ENCODE data around the gene UNC45B. TPM values are rescaled to one million over a fixed set of nuclear protein-coding genes. Genes with fewer than 3 reads are reported as not detected.
"Not testable (repeated sequence)": the region's sequence is repeated elsewhere in the genome, so short reads cannot be mapped to it uniquely, and the experiment has no call there.

UNC45B gene
- total RNA-seq, 1 donor from 2014 or later = 0.77 TPM

GRCh38 chr17:35187481-35187880 is 39.9 kb downstream of the UNC45B start:
- Histone ChIP-seq H3K4me3 (no peak overlapping the region), H3K27me3 (ENCODE audit: low read depth) (no peaks in the 10 kb centered on the region), H3K36me3 (no peaks in the 10 kb centered on the region), H3K27ac (no peak overlapping the region), H3K4me1 (peaks cover 9% of the 10 kb centered on the region), H3K9me3 (no peaks in the 10 kb centered on the region)
- intact Hi-C loops (cut with DNase I) = no loop called here
- DNase-seq = no peak
- no peak for ATAC-seq
- no peak for TF ChIP-seq CTCF (IDR thresholded peaks at IDR 0.05)

DNA sequence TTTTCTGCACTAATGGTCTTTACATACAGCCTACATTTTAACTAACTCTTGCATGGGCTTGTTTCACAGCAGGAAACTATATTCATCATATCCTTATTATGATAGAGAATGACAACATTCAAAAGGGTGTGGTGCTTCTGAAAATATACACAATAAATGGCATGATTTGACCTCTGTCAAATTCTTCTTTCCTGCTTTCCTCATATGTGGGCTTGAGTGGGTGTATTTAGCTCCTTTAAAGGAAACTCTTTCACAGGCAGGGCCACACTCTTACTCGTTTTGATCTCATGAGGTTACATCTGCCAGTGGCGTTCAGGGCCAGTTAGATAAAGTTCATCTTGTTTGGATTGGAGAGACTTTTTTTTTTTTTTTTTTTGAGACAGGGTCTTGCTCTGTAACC is 40.5 kb downstream of the UNC45B start:
- ATAC-seq (peak; percentile 32 to 47), DNase-seq (no peak)

DNA sequence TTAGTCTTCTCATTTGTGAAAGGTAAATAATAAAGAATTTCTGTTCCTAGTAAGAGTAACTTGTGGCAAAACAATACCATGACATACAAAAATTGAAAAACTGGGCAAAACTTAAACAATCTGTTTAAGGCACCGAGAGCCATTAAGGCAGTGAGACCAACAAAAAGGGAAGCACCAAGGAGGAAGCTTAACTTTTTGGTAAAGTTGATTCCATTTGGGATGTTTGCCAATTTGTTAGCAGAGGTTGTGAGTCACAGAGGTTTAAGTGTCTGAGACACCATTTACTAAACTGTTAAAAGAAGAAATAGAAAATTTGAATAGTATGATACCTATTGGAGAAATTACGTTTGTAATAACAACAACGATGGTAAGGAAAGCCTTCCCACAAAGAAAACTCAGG is 41.7 kb downstream of the UNC45B start:
- H3K27ac ChIP-seq = no peak overlapping the region
- intact Hi-C loops (cut with DNase I) = no loop called here
- no peaks in the 10 kb centered on the region for H3K9me3 ChIP-seq
- no peaks in the 10 kb centered on the region for H3K36me3 ChIP-seq
- H3K4me3 ChIP-seq = no peak overlapping the region
- DNase-seq (no peak), ATAC-seq (peak in 1 of 2 donors; percentile 42)
- TF ChIP-seq CTCF (IDR thresholded peaks at IDR 0.05) = no peak
- H3K4me1 ChIP-seq = peaks cover 9% of the 10 kb centered on the region
- no peaks in the 10 kb centered on the region for H3K27me3 ChIP-seq (ENCODE audit: low read depth)

More for the DNA sequence above, 40.5 kb downstream of the UNC45B start:
- peaks cover 9% of the 10 kb centered on the region for H3K4me1 ChIP-seq
- no peak overlapping the region for H3K27ac ChIP-seq
- intact Hi-C loops (cut with DNase I) = no loop called here
- no peaks in the 10 kb centered on the region for H3K36me3 ChIP-seq
- H3K4me3 ChIP-seq = no peak overlapping the region
- no peaks in the 10 kb centered on the region for H3K9me3 ChIP-seq
- TF ChIP-seq CTCF (IDR thresholded peaks at IDR 0.05) = no peak
- no peaks in the 10 kb centered on the region for H3K27me3 ChIP-seq (ENCODE audit: low read depth)

GRCh38 chr17:35191001-35191695 is 43.5 kb downstream of the UNC45B start:
- Histone ChIP-seq H3K27ac (no peak overlapping the region), H3K36me3 (no peaks in the 10 kb centered on the region), H3K27me3 (ENCODE audit: low read depth) (no peaks in the 10 kb centered on the region), H3K9me3 (no peaks in the 10 kb centered on the region), H3K4me3 (no peak overlapping the region), H3K4me1 (peaks cover 9% of the 10 kb centered on the region)
- no peak for TF ChIP-seq CTCF (IDR thresholded peaks at IDR 0.05)
- DNase-seq (no peak), ATAC-seq (no peak)
- intact Hi-C loops (cut with DNase I) = no loop called here

- Histone ChIP-seq H3K9me3 (no peaks in the 10 kb centered on the region), H3K4me1 (peaks cover 9% of the 10 kb centered on the region), H3K4me3 (no peak overlapping the region), H3K36me3 (no peaks in the 10 kb centered on the region), H3K27ac (no peak overlapping the region), H3K27me3 (ENCODE audit: low read depth) (no peaks in the 10 kb centered on the region)
- DNase-seq (no peak), ATAC-seq (no peak)
- TF ChIP-seq CTCF (IDR thresholded peaks at IDR 0.05) = no peak
- intact Hi-C loops (cut with DNase I) = no loop called here
Measured at GRCh38 chr17:35192708-35193107, 45.1 kb downstream of the UNC45B start.

DNA sequence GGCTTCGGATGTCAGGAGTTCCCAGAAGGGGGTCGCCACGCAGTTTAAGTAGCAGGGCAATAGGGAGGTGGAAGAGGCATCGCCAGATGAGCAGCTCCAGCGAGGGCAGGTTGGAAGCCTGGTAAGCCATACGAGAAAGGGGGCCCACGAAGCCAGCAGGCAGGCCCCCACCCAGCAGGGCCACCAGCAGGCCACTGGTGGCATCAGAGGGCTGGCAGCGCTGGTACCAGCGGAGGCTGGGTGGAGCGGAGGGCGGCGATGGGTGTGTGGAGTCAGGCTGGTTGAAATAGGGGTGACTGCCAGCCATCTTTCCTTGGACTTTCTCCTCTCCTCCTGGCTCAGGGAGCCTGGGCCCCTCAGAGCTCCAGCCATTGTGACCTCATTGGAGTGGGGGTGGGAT is 46.4 kb downstream of the UNC45B start, which contains the start of gene SLC35G3:
SLC35G3 (minus strand) TSS at position 393 of the 400 bp plus-strand sequence; CDS start at position 307, 86 bp downstream.
- DNase-seq; H3K4me3 ChIP-seq; H3K36me3 ChIP-seq; intact Hi-C loops (cut with DNase I); ATAC-seq; H3K27ac ChIP-seq; H3K4me1 ChIP-seq; H3K9me3 ChIP-seq; H3K27me3 ChIP-seq (ENCODE audit: low read depth): not testable (repeated sequence)

GRCh38 chr17:35195062-35195461 is 47.4 kb downstream of the UNC45B start:
- DNase-seq; H3K27ac ChIP-seq; H3K9me3 ChIP-seq; H3K4me1 ChIP-seq; ATAC-seq; H3K27me3 ChIP-seq (ENCODE audit: low read depth); H3K4me3 ChIP-seq; intact Hi-C loops (cut with DNase I); H3K36me3 ChIP-seq: not testable (repeated sequence)

DNA sequence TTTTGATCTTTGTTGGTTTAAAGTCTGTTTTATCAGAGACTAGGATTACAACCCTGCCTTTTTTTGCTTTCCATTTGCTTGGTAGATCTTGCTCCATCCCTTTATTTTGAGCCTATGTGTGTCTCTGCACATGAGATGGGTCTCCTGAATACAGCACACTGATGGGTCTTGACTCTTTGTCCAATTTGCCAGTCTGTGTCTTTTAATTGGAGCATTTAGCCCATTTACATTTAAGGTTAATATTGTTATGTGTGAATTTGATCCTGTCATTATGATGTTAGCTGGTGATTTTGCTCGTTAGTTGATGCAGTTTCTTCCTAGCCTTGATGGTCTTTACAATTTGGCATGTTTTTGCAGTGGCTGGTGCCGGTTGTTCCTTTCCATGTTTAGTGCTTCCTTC is 55.0 kb downstream of the UNC45B start:
- DNase-seq; ATAC-seq; H3K9me3 ChIP-seq; H3K27ac ChIP-seq; H3K4me1 ChIP-seq; intact Hi-C loops (cut with DNase I); H3K27me3 ChIP-seq (ENCODE audit: low read depth); H3K4me3 ChIP-seq; H3K36me3 ChIP-seq: not testable (repeated sequence)
